Measurements from ENCODE around the gene NCBP3.

The NCBP3 gene

DNA sequence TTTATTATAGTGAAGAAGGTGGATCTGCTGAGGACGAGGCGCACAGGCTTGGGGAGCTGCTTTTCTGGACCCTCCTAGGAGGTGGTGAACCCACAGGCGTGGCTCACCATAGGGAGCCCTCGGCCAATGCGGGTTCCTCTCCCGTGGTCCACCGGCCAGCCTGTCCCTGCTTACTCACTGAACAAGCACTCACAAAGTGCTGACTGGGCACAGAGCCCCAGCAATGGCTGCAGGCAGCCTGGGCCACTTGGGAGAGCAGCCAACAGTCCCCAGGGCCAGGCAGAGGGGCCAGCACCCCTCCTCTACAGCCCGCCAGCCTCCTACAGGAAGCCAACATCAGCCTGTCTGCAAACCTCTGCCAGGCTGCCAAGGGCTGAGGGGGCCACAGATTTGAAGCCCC, 19.1 kb upstream of the NCBP3 start:
- TF ChIP-seq, protein P1, sequence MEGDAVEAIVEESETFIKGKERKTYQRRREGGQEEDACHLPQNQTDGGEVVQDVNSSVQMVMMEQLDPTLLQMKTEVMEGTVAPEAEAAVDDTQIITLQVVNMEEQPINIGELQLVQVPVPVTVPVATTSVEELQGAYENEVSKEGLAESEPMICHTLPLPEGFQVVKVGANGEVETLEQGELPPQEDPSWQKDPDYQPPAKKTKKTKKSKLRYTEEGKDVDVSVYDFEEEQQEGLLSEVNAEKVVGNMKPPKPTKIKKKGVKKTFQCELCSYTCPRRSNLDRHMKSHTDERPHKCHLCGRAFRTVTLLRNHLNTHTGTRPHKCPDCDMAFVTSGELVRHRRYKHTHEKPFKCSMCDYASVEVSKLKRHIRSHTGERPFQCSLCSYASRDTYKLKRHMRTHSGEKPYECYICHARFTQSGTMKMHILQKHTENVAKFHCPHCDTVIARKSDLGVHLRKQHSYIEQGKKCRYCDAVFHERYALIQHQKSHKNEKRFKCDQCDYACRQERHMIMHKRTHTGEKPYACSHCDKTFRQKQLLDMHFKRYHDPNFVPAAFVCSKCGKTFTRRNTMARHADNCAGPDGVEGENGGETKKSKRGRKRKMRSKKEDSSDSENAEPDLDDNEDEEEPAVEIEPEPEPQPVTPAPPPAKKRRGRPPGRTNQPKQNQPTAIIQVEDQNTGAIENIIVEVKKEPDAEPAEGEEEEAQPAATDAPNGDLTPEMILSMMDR (conservative IDR thresholded peaks at IDR 0.05; ENCODE audit: low read depth) = no peak
- no peak for DNase-seq (ENCODE audit: low spot score)
- CTCF ChIA-PET = interaction anchor here (1.1 kb wide), 1 partner anchor 42 kb away, joined by 3 read pairs; no protein-coding TSS in a partner anchor
- POLR2A ChIA-PET (ENCODE audit: low non-redundant PET) = no interaction called here
- peak overlapping the region; percentile 14; the same call in 1 of the 2 replicates for H3K27ac ChIP-seq

DNA sequence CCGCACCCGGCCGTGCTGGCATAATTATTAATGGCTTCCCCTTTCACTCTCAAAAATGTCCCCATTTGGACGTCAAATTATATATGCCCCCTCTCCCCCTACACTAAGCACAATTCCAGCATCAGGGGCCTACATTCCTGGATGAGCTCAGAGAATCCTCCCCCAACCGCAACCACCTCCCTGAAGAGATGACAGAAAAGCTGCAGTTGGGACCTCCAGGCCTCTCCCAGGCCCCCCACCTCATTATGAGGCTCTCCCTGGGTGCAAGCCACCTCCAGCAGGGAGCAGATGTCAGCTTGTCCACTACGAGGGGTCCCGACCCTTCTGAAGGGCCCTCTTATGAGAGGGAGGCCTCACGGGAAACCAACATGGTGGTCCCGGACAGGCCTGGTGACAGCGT, 18.5 kb upstream of the NCBP3 start:
- TF ChIP-seq, protein P1 (conservative IDR thresholded peaks at IDR 0.05; ENCODE audit: low read depth) = no peak
- POLR2A ChIA-PET (ENCODE audit: low non-redundant PET) = no interaction called here
- peak overlapping the region; percentile 14; the same call in 1 of the 2 replicates for H3K27ac ChIP-seq
- DNase-seq (ENCODE audit: low spot score) = no peak
- CTCF ChIA-PET = interaction anchor here (1.1 kb wide), 1 partner anchor 50 kb away, joined by 5 read pairs; no protein-coding TSS in a partner anchor

DNA sequence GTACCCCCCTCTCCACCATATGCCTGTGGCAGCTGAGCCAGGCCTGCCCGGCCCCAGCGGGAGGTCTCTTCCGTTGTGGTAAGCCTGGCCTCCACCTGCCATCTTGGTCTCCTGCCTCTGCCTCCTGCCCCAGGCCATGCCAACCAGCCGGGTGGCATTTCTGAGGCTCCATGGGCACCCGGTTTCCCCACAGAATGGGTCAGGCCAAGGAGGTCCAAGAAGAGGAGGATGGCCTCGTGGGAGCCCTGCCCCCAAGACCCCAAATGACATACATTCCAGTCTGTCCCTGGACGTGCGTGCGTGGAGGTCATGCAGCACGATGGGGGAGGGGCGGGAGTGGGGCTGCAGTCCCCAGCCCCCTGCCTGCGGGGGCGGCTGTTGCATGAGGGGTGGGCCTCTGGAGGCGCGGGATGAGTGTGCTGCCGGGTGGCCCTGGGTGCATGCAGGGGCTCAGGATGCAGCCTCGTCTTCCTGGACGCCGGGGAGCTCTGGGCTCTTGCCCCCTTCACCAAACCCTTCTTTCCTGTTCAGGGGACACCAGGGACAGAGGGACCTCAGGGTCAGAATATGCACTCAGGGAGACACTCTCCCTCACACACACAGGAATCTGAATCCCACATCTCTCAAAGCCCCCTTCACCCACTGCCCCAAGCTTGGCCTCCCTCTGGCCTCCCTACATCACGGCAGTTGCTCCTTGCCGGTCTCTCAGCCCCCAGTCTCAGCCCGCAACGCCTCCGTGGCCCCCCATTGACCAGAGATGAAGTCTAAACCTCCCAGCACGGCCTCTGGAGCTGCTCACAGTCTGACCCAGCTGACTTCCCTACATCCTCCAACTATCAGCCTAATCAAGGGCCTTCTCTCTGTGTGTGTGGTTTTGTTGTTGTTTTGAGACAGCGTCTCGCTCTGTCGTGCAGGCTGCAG, 16.0 kb upstream of the NCBP3 start:
- TF ChIP-seq, protein P1 (conservative IDR thresholded peaks at IDR 0.05; ENCODE audit: low read depth) = no peak
- POLR2A ChIA-PET (ENCODE audit: low non-redundant PET) = no interaction called here
- CTCF ChIA-PET = interaction anchor here (0.5 to 0.6 kb wide), 2 partner anchors 220 to 1411 kb away, joined by 3 to 4 read pairs; no protein-coding TSS in a partner anchor
- H3K27ac ChIP-seq = 0 out of 2 replicates have a peak overlapping the region, but pooled peaks have one; percentile 9
- DNase-seq (ENCODE audit: low spot score) = no peak

DNA sequence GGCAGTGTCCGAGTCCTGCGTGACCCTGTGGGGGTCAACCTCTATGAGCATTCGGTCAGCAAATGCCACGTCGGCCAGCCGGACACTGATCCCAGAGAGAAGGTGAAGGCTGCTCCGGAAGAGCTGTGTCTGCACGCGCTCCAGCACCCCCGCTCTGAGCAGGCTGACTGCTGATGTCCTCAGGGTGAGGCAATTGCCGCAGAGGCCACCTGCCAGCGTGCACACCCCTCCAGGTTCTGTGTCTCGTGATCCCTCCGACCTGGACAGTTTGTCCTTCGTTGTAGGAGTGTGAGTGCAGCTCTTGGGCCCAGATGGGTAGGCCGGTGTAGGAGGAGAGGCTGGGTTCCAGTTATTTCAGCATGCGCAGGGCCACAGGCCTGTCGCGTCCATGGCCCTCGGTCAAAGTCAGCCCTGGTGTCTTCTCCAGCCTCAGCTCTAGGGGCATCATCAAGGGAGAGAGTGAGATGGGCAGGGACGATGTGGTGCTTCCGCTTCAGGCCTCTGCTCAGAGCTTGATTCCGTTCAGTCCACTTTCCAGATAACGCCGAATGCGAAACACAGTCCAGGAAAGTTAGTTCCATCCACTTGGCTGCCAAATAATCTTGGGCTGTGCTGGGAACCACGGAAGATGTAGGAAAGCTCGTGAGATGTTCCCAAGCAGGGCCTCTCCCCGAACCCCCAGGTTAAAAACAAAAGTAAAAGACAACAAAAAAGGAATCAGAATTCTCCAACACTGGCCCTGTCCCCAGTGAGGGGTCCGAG, 15.1 kb upstream of the NCBP3 start:
- TF ChIP-seq, protein P1 (conservative IDR thresholded peaks at IDR 0.05; ENCODE audit: low read depth) = no peak
- POLR2A ChIA-PET (ENCODE audit: low non-redundant PET) = no interaction called here
- no peak for DNase-seq (ENCODE audit: low spot score)
- no peak overlapping the region for H3K27ac ChIP-seq
- CTCF ChIA-PET = interaction anchor here (0.7 to 1.7 kb wide), 3 partner anchors 15 to 124 kb away, joined by 3 to 5 read pairs (median 5); partner anchors contain the start of gene NCBP3

DNA sequence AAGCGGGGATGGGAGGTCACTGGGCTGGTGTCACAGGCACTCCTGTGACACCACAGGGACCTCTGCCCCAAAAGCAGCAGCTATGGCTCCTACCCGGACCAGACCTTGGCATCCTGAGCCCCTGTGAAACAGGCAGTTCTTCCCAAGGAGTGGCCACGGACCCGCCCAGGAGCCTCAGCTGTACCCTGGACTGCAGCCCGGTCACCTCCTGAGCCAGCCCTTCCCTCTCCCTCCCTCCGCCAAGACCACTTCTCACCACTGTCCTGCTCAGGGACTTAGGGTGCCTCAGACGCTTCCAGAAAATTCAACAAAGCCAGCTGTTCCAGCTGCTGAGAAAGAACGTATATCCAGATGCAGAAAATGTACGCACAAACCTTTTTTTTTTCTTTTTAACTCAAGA, 13.9 kb upstream of the NCBP3 start:
- TF ChIP-seq, protein P1 (conservative IDR thresholded peaks at IDR 0.05; ENCODE audit: low read depth) = no peak
- DNase-seq (ENCODE audit: low spot score) = no peak
- CTCF ChIA-PET = interaction anchor here (1.1 to 1.7 kb wide), 2 partner anchors 14 to 122 kb away, joined by 3 to 5 read pairs; partner anchors contain the start of gene NCBP3
- POLR2A ChIA-PET (ENCODE audit: low non-redundant PET) = no interaction called here
- no peak overlapping the region for H3K27ac ChIP-seq

All from RWPE1 (cell line).